Measurements from ENCODE around the gene KIFBP.

The KIFBP gene

GRCh38 chr10:68955832-68956532 is 32.6 kb upstream of the KIFBP start, which contains the start of gene DDX21:
Gene DDX21, plus strand, starts transcription at chr10:68956170. Its CDS starts 56 bp downstream, at chr10:68956226.
- peak; percentile 95 for TF ChIP-seq MAX (IDR thresholded peaks at IDR 0.05)
- TF ChIP-seq CREB1 (IDR thresholded peaks at IDR 0.05; ENCODE audit: low read depth) = peak; percentile 82; the same call in 1 of the 2 replicates
- peak; percentile 60 for TF ChIP-seq TCF12 (IDR thresholded peaks at IDR 0.05; ENCODE audit: low read depth)
- no peak for TF ChIP-seq EP300 (IDR thresholded peaks at IDR 0.05; ENCODE audit: borderline replicate concordance)
- TF ChIP-seq RAD21 (IDR thresholded peaks at IDR 0.05; ENCODE audit: low read depth) = no peak; the same call in 1 of the 2 replicates
- TF ChIP-seq YY1 (IDR thresholded peaks at IDR 0.05; ENCODE audit: low read depth) = peak; percentile 78
- peak; percentile 31; the same call in 1 of the 2 replicates for TF ChIP-seq FOXM1 (IDR thresholded peaks at IDR 0.05; ENCODE audit: borderline replicate concordance, low read depth)
- TF ChIP-seq, protein P1, sequence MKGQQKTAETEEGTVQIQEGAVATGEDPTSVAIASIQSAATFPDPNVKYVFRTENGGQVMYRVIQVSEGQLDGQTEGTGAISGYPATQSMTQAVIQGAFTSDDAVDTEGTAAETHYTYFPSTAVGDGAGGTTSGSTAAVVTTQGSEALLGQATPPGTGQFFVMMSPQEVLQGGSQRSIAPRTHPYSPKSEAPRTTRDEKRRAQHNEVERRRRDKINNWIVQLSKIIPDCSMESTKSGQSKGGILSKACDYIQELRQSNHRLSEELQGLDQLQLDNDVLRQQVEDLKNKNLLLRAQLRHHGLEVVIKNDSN (IDR thresholded peaks at IDR 0.05) = peak; percentile 44; the same call in 1 of the 2 replicates
- TF ChIP-seq NFIC (IDR thresholded peaks at IDR 0.05) = peak; percentile 22
- TF ChIP-seq TAF1 (IDR thresholded peaks at IDR 0.05; ENCODE audit: low read depth) = peak; percentile 87
- 0 out of 2 replicates have a peak, but pooled peaks have one; percentile 2 for TF ChIP-seq TEAD4 (IDR thresholded peaks at IDR 0.05)
- TF ChIP-seq, protein P2, sequence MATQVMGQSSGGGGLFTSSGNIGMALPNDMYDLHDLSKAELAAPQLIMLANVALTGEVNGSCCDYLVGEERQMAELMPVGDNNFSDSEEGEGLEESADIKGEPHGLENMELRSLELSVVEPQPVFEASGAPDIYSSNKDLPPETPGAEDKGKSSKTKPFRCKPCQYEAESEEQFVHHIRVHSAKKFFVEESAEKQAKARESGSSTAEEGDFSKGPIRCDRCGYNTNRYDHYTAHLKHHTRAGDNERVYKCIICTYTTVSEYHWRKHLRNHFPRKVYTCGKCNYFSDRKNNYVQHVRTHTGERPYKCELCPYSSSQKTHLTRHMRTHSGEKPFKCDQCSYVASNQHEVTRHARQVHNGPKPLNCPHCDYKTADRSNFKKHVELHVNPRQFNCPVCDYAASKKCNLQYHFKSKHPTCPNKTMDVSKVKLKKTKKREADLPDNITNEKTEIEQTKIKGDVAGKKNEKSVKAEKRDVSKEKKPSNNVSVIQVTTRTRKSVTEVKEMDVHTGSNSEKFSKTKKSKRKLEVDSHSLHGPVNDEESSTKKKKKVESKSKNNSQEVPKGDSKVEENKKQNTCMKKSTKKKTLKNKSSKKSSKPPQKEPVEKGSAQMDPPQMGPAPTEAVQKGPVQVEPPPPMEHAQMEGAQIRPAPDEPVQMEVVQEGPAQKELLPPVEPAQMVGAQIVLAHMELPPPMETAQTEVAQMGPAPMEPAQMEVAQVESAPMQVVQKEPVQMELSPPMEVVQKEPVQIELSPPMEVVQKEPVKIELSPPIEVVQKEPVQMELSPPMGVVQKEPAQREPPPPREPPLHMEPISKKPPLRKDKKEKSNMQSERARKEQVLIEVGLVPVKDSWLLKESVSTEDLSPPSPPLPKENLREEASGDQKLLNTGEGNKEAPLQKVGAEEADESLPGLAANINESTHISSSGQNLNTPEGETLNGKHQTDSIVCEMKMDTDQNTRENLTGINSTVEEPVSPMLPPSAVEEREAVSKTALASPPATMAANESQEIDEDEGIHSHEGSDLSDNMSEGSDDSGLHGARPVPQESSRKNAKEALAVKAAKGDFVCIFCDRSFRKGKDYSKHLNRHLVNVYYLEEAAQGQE (IDR thresholded peaks at IDR 0.05; ENCODE audit: low read depth) = no peak
- TF ChIP-seq ZBTB7A (IDR thresholded peaks at IDR 0.05; ENCODE audit: low read depth) = no peak

GRCh38 chr10:68957284-68957615 is 31.4 kb upstream of the KIFBP start:
- TF ChIP-seq EGR1 (IDR thresholded peaks at IDR 0.05) = no peak
- TF ChIP-seq EP300 (IDR thresholded peaks at IDR 0.05; ENCODE audit: borderline replicate concordance) = no peak
- TF ChIP-seq, protein P2 (IDR thresholded peaks at IDR 0.05; ENCODE audit: low read depth) = no peak
- TF ChIP-seq TAF1 (IDR thresholded peaks at IDR 0.05; ENCODE audit: low read depth) = no peak
- no peak for TF ChIP-seq ZBTB7A (IDR thresholded peaks at IDR 0.05; ENCODE audit: low read depth)
- TF ChIP-seq CREB1 (IDR thresholded peaks at IDR 0.05; ENCODE audit: low read depth) = no peak
- TF ChIP-seq TEAD4 (IDR thresholded peaks at IDR 0.05) = no peak
- TF ChIP-seq, protein P1 (IDR thresholded peaks at IDR 0.05) = no peak
- no peak for TF ChIP-seq CEBPB (IDR thresholded peaks at IDR 0.05)
- no peak for TF ChIP-seq FOXM1 (IDR thresholded peaks at IDR 0.05; ENCODE audit: borderline replicate concordance, low read depth)
- no peak for TF ChIP-seq NFIC (IDR thresholded peaks at IDR 0.05)

DNA sequence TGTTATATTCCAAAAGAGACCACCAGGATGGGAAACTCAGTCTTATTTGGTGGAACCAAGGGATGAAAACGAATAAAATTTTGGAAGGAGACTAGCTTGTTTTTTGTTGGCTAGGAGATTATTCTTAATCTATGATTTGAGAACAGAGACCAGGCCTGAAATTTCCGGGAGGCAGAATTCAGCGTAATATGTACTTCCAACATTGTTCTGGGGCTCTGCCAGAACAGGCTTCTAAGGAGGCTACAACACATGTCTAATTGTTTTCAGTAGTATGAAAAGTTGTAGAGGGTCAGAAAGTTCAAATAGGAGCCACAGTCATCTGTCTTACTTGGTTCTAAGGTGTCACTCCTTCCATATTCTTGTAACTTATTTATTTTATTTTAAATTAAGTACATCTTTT is 30.9 kb upstream of the KIFBP start:
- TF ChIP-seq, protein P2 (IDR thresholded peaks at IDR 0.05; ENCODE audit: low read depth) = no peak
- TF ChIP-seq ZBTB7A (IDR thresholded peaks at IDR 0.05; ENCODE audit: low read depth) (no peak), YY1 (IDR thresholded peaks at IDR 0.05; ENCODE audit: low read depth) (no peak), NFIC (IDR thresholded peaks at IDR 0.05) (no peak), EP300 (IDR thresholded peaks at IDR 0.05; ENCODE audit: borderline replicate concordance) (no peak), TEAD4 (IDR thresholded peaks at IDR 0.05) (no peak), TCF12 (IDR thresholded peaks at IDR 0.05; ENCODE audit: low read depth) (no peak), EGR1 (IDR thresholded peaks at IDR 0.05) (no peak), TAF1 (IDR thresholded peaks at IDR 0.05; ENCODE audit: low read depth) (no peak)
- TF ChIP-seq, protein P1 (IDR thresholded peaks at IDR 0.05) = no peak
